ENCODE results near the gene CD28.
"Not testable (repeated sequence)": the region's sequence is repeated elsewhere in the genome, so short reads cannot be mapped to it uniquely, and the experiment has no call there.

The CD28 gene

DNA sequence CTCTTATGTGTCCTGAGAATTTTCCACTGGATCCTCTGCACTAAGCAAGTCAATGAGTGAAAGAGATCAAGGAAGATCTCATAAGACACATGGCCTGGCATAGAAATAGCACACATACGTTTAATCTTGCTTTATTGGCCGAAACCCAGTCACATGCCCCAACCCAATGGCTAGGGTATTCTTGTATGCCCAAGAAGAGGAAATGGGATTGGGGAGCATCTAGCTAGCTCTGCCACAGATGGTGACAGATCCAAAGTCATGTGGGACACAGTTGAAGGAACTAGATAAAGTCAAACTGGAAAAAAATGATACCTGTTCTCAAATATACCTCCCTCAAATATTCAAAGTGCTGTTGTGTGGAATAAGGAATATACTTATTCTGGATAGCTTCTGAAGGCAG lies 74.7 kb downstream of the CD28 start:
- no peaks in the 10 kb centered on the region for H3K36me3 ChIP-seq (ENCODE audit: insufficient read depth, low read length)
- no peak overlapping the region for H3K4me3 ChIP-seq (ENCODE audit: low read depth in 1 of 2, low read length in 2 of 2)
- no peaks in the 10 kb centered on the region for H3K79me2 ChIP-seq (ENCODE audit: insufficient read depth, low read length)
- H3K27ac ChIP-seq (ENCODE audit: low read length): no peak overlapping the region
- ATAC-seq (ENCODE audit: insufficient read depth, low read depth) (no peak), DNase-seq (no peak)
- H3K4me1 ChIP-seq (ENCODE audit: insufficient read depth, low read length): peaks cover 15% of the 10 kb centered on the region
- TF ChIP-seq, protein P1, sequence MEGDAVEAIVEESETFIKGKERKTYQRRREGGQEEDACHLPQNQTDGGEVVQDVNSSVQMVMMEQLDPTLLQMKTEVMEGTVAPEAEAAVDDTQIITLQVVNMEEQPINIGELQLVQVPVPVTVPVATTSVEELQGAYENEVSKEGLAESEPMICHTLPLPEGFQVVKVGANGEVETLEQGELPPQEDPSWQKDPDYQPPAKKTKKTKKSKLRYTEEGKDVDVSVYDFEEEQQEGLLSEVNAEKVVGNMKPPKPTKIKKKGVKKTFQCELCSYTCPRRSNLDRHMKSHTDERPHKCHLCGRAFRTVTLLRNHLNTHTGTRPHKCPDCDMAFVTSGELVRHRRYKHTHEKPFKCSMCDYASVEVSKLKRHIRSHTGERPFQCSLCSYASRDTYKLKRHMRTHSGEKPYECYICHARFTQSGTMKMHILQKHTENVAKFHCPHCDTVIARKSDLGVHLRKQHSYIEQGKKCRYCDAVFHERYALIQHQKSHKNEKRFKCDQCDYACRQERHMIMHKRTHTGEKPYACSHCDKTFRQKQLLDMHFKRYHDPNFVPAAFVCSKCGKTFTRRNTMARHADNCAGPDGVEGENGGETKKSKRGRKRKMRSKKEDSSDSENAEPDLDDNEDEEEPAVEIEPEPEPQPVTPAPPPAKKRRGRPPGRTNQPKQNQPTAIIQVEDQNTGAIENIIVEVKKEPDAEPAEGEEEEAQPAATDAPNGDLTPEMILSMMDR (IDR thresholded peaks at IDR 0.05; ENCODE audit: borderline replicate concordance, extremely low read depth, low read length, poor library complexity, severe bottlenecking): no peak
- TF ChIP-seq EZH2 (IDR thresholded peaks at IDR 0.05; ENCODE audit: borderline replicate concordance, low read depth, low read length, severe bottlenecking): no peak
- no peaks in the 10 kb centered on the region for H4K20me1 ChIP-seq (ENCODE audit: insufficient read depth, low read length)
- H3K27me3 ChIP-seq (ENCODE audit: insufficient read depth, low read length, poor library complexity): no peaks in the 10 kb centered on the region
- no peak overlapping the region for H3K4me2 ChIP-seq (ENCODE audit: insufficient read depth, low read length)
- no peak overlapping the region for H3K9ac ChIP-seq (ENCODE audit: low read depth, low read length)
- no peaks in the 10 kb centered on the region for H3K9me3 ChIP-seq (ENCODE audit: insufficient read depth, low read length, severe bottlenecking)
- no peak overlapping the region for H2AFZ ChIP-seq (ENCODE audit: low read depth, low read length)

DNA sequence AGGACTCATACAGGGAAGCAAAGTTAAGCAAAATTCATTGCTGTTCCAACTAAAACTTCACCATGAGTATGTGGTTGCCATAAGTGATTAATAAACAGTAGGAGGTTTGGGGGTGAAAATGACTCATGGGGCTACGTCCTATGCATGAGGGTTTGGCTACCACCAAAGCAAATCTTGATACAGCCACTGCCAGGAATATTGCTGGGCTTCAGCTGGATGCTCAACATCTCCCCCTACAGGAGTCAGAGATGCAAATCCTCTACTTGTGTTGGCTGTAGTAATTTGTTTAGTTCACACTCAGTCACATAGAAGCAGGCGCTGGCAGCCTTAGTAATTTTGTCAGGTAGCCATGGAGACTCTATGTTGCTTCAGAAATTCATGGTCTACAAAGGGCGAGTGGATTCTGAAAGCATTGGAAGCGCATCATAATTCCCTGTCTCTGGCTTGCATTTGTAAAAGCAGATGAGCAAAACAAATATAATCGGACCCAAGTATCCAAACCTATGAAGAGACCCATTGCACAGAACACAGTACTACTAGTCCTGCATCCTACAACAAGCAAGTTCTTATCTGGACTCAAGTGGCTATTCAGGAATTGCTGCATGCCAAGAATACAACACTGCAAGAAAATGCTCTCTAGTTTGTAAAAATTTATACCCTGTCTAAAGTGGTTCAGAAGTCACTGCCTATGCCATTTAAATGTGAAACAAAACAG lies 76.0 kb downstream of the CD28 start:
- Histone ChIP-seq H3K27me3 (ENCODE audit: insufficient read depth, low read length, poor library complexity) (no peaks in the 10 kb centered on the region), H3K9me3 (ENCODE audit: insufficient read depth, low read length, severe bottlenecking) (no peaks in the 10 kb centered on the region), H2AFZ (ENCODE audit: low read depth, low read length) (no peak overlapping the region), H4K20me1 (ENCODE audit: insufficient read depth, low read length) (no peaks in the 10 kb centered on the region), H3K27ac (ENCODE audit: low read length) (no peak overlapping the region; the same call in 1 of the 2 replicates), H3K4me2 (ENCODE audit: insufficient read depth, low read length) (no peak overlapping the region), H3K36me3 (ENCODE audit: insufficient read depth, low read length) (no peaks in the 10 kb centered on the region), H3K4me1 (ENCODE audit: insufficient read depth, low read length) (peaks cover 27% of the 10 kb centered on the region), H3K79me2 (ENCODE audit: insufficient read depth, low read length) (no peaks in the 10 kb centered on the region), H3K9ac (ENCODE audit: low read depth, low read length) (no peak overlapping the region), H3K4me3 (ENCODE audit: low read depth in 1 of 2, low read length in 2 of 2) (no peak overlapping the region)
- DNase-seq (peak; percentile 69), ATAC-seq (ENCODE audit: insufficient read depth, low read depth) (peak; percentile 88)
- TF ChIP-seq, protein P1 (IDR thresholded peaks at IDR 0.05; ENCODE audit: borderline replicate concordance, extremely low read depth, low read length, poor library complexity, severe bottlenecking): peak; percentile 94
- TF ChIP-seq EZH2 (IDR thresholded peaks at IDR 0.05; ENCODE audit: borderline replicate concordance, low read depth, low read length, severe bottlenecking): no peak

DNA sequence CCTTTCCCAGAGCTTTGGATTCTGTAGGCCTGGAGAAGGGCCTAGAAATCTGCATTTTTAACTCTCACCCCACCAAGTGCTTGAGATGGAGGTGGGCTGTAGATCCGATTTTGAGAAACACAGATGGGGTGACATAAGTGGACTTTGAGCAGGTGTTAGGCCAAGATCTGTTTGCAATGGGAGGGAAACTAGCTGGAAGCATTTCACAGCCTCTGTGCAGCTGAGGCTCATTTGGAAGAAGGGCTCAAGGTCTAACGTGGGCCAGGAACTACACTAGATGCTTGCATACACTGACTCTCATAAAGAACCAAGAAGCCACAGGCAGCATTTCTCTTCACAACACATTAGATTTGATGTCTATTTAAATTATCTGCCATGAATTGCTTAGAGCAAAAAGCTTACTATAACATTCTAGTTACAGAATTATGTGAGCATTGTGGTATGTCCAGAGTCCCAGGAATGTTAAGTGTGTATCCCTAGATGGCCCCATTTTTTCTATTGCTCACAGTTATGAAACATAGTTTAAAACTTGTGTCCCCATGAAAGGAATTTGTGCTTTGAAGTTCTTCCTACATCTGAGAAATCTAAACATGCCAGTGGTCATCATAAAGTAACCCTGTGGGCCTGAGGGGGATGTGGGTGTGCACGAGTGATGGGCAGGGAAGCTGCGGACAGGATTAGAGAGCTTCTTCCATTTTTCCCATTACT lies 77.2 kb downstream of the CD28 start:
- no peak overlapping the region for H3K9ac ChIP-seq (ENCODE audit: low read depth, low read length)
- no peak overlapping the region for H3K4me3 ChIP-seq (ENCODE audit: low read depth in 1 of 2, low read length in 2 of 2)
- H3K4me2 ChIP-seq (ENCODE audit: insufficient read depth, low read length): no peak overlapping the region
- no peaks in the 10 kb centered on the region for H3K9me3 ChIP-seq (ENCODE audit: insufficient read depth, low read length, severe bottlenecking)
- H3K27ac ChIP-seq (ENCODE audit: low read length): no peak overlapping the region
- ATAC-seq (ENCODE audit: insufficient read depth, low read depth): no peak
- H2AFZ ChIP-seq (ENCODE audit: low read depth, low read length): no peak overlapping the region
- H3K79me2 ChIP-seq (ENCODE audit: insufficient read depth, low read length): no peaks in the 10 kb centered on the region
- H4K20me1 ChIP-seq (ENCODE audit: insufficient read depth, low read length): no peaks in the 10 kb centered on the region
- H3K36me3 ChIP-seq (ENCODE audit: insufficient read depth, low read length): no peaks in the 10 kb centered on the region
- DNase-seq: no peak
- no peaks in the 10 kb centered on the region for H3K27me3 ChIP-seq (ENCODE audit: insufficient read depth, low read length, poor library complexity)
- TF ChIP-seq, protein P1 (IDR thresholded peaks at IDR 0.05; ENCODE audit: borderline replicate concordance, extremely low read depth, low read length, poor library complexity, severe bottlenecking): no peak
- no peak for TF ChIP-seq EZH2 (IDR thresholded peaks at IDR 0.05; ENCODE audit: borderline replicate concordance, low read depth, low read length, severe bottlenecking)
- H3K4me1 ChIP-seq (ENCODE audit: insufficient read depth, low read length): peaks cover 27% of the 10 kb centered on the region

DNA sequence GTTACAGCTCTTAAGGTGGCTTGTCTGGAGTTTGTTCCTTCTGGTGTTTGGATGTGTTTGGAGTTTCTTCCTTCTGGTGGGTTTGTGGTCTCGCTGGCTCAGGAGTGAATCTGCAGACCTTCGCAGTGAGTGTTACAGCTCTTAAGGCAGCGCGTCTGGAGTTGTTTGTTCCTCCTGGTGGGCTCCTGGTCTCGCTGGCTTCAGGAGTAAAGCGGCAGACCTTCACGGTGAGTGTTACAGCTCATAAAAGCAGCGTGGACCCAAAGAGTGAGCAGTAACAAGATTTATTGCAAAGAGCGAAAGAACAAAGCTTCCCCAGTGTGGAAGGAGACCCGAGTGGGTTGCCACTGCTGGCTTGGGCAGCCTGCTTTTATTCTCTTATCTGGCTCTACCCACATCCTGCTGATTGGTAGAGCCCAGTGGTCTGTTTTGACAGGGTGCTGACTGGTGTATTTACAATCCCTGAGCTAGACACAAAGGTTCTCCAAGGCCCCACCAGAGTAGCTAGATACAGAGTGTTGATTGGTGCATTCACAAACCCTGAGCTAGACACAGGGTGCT lies 78.4 kb downstream of the CD28 start:
- DNase-seq; H4K20me1 ChIP-seq (ENCODE audit: insufficient read depth, low read length): not testable (repeated sequence)

DNA sequence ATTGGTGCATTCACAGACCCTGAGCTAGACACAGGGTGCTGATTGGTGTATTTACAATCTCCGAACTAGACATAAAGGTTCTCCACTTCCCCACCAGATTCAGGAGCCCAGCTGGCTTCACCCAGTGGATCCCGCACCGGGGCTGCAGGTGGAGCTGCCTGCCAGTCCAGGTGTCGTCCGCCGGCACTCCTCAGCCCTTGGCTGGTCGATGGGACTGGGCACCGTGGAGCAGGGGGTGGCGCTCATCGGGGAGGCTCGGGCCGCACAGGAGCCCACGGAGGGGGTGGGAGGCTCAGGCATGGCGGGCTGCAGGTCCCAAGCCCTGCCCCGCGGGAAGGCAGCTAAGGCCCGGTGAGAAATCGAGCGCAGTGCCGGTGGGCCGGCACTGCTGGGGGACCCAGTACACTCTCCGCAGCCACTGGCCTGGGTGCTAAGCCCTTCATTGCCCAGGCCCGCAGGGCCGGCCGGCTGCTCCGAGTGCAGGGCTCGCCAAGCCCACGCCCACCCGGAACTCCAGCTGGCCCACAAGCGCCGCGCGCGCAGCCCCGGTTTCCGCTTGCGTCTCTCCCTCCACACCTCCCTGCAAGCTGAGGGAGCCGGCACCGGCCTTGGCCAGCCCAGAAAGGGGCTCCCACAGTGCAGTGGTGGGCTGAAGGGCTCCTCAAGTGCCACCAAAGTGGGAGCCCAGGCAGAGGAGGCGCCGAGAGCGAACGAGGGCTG lies 79.1 kb downstream of the CD28 start:
- H3K27ac ChIP-seq (ENCODE audit: low read length); H3K9me3 ChIP-seq (ENCODE audit: insufficient read depth, low read length, severe bottlenecking); H3K9ac ChIP-seq (ENCODE audit: low read depth, low read length); ATAC-seq (ENCODE audit: insufficient read depth, low read depth); H3K4me2 ChIP-seq (ENCODE audit: insufficient read depth, low read length); H4K20me1 ChIP-seq (ENCODE audit: insufficient read depth, low read length); DNase-seq; H3K79me2 ChIP-seq (ENCODE audit: insufficient read depth, low read length); H3K4me3 ChIP-seq (ENCODE audit: low read depth in 1 of 2, low read length in 2 of 2); H3K36me3 ChIP-seq (ENCODE audit: insufficient read depth, low read length); H2AFZ ChIP-seq (ENCODE audit: low read depth, low read length); H3K27me3 ChIP-seq (ENCODE audit: insufficient read depth, low read length, poor library complexity): not testable (repeated sequence)
- H3K4me1 ChIP-seq (ENCODE audit: insufficient read depth, low read length): peaks cover 21% of the 10 kb centered on the region

More for the DNA sequence above, 78.4 kb downstream of the CD28 start:
- not testable (repeated sequence) for H3K79me2 ChIP-seq (ENCODE audit: insufficient read depth, low read length); H3K27me3 ChIP-seq (ENCODE audit: insufficient read depth, low read length, poor library complexity); H3K36me3 ChIP-seq (ENCODE audit: insufficient read depth, low read length); H3K27ac ChIP-seq (ENCODE audit: low read length); ATAC-seq (ENCODE audit: insufficient read depth, low read depth); H3K9ac ChIP-seq (ENCODE audit: low read depth, low read length); H3K4me2 ChIP-seq (ENCODE audit: insufficient read depth, low read length); H3K9me3 ChIP-seq (ENCODE audit: insufficient read depth, low read length, severe bottlenecking); H3K4me3 ChIP-seq (ENCODE audit: low read depth in 1 of 2, low read length in 2 of 2); H2AFZ ChIP-seq (ENCODE audit: low read depth, low read length)
- H3K4me1 ChIP-seq (ENCODE audit: insufficient read depth, low read length): peaks cover 27% of the 10 kb centered on the region

All from DND-41 (cell line).